Measurements from ENCODE around the gene TCERG1L.
A peak's percentile ranks its signal among the peaks of the same experiment; 100 is the strongest.

The TCERG1L gene

GRCh38 chr10:131315344-131315743, 3.8 kb upstream of the TCERG1L start:
- DNase-seq, result no peak

- no peak for DNase-seq
Measured at GRCh38 chr10:131314799-131315198, 3.3 kb upstream of the TCERG1L start.

GRCh38 chr10:131314148-131314547, 2.6 kb upstream of the TCERG1L start:
- no peak for DNase-seq

- DNase-seq, result no peak
Measured at GRCh38 chr10:131313377-131313776, 1.9 kb upstream of the TCERG1L start.

- peak; percentile 90 for DNase-seq
Measured at GRCh38 chr10:131312478-131312836, 936 bp upstream of the TCERG1L start.

- no peak for DNase-seq
Measured at GRCh38 chr10:131311402-131311660, 190 bp downstream of the TCERG1L start.

GRCh38 chr10:131310551-131311401, 745 bp downstream of the TCERG1L start:
- DNase-seq, result peak; percentile 77

- DNase-seq, result no peak
Measured at GRCh38 chr10:131310142-131310541, 1.4 kb downstream of the TCERG1L start.

- DNase-seq, result no peak
Measured at GRCh38 chr10:131300508-131300907, 11.0 kb downstream of the TCERG1L start.

GRCh38 chr10:131290781-131291180, 20.7 kb downstream of the TCERG1L start:
- no peak for DNase-seq

- no peak for DNase-seq
Measured at GRCh38 chr10:131288648-131289047, 22.9 kb downstream of the TCERG1L start.

- no peak for DNase-seq
Measured at GRCh38 chr10:131282961-131283360, 28.6 kb downstream of the TCERG1L start.

- DNase-seq, result no peak
Measured at GRCh38 chr10:131280101-131280500, 31.4 kb downstream of the TCERG1L start.

- no peak for DNase-seq
Measured at GRCh38 chr10:131279516-131279915, 32.0 kb downstream of the TCERG1L start.

- DNase-seq, result no peak
Measured at GRCh38 chr10:131277969-131278368, 33.6 kb downstream of the TCERG1L start.

- no peak for DNase-seq
Measured at GRCh38 chr10:131277278-131277677, 34.2 kb downstream of the TCERG1L start.

- DNase-seq, result no peak
Measured at GRCh38 chr10:131275691-131276090, 35.8 kb downstream of the TCERG1L start.

- DNase-seq, result no peak
Measured at GRCh38 chr10:131274883-131275282, 36.6 kb downstream of the TCERG1L start.

GRCh38 chr10:131274133-131274880, 37.2 kb downstream of the TCERG1L start:
- no peak for DNase-seq

- no peak for DNase-seq
Measured at GRCh38 chr10:131273476-131273875, 38.0 kb downstream of the TCERG1L start.

GRCh38 chr10:131272897-131273451, 38.5 kb downstream of the TCERG1L start:
- DNase-seq, result no peak

GRCh38 chr10:131271966-131272365, 39.6 kb downstream of the TCERG1L start:
- no peak for DNase-seq

- no peak for DNase-seq
Measured at GRCh38 chr10:131271195-131271880, 40.2 kb downstream of the TCERG1L start.
